Panc1 (cell line): Measurements from ENCODE around the gene GPC6. TPM values are rescaled to one million over a fixed set of nuclear protein-coding genes. Genes with fewer than 3 reads are reported as not detected.

Experiments used
- ATAC-seq: fragments of 200-7000 bp; cut with Tn5 transposase; 2 replicates; pipeline ENCODE4 v1.9.1; 2020; ENCODE audit warnings: mild to moderate bottlenecking, moderate library complexity
- BruUV-seq: library from RNA; stranded (reverse); fragments of 400-500 nt; replicated peaks from 2 replicates; lab custom pipeline; 2021; lab: Mats Ljungman, UMichigan
- CTCF ChIA-PET: fragments of 300-600 bp; sonication (Branson Sonifier 250); formaldehyde crosslinking; loops from one replicate; lab custom pipeline; 2022; ENCODE audit warnings: antibody characterized with exemption; lab: Charles Lee
- POLR2A ChIA-PET: fragments of 300-600 bp; sonication (Branson Sonifier 250); formaldehyde crosslinking; loops from one replicate; lab custom pipeline; 2022; ENCODE audit warnings: antibody characterized with exemption; lab: Charles Lee
- DNase-seq: peaks from one replicate; pipeline ENCODE4 v3.0.0-alpha.2; 2010; ENCODE audit warnings: low read depth, low spot score
- H3K27ac ChIP-seq: 2 replicates; pipeline ENCODE4 v1.5.1; 2011; ENCODE audit warnings: mild to moderate bottlenecking, low read length, inconsistent platforms
- H3K27me3 ChIP-seq: fragments of 200-500 bp; sonication (Bioruptor generic); 2 replicates; pipeline ENCODE4 v1.6.0; 2014; ENCODE audit warnings: low read length, inconsistent platforms; ENCODE audit not compliant: control insufficient read depth, insufficient read depth
- H3K36me3 ChIP-seq: fragments of 200-500 bp; sonication (Bioruptor generic); 2 replicates; pipeline ENCODE4 v1.5.1; 2014; ENCODE audit warnings: inconsistent platforms, mild to moderate bottlenecking, low read length, moderate library complexity; ENCODE audit not compliant: control insufficient read depth, insufficient read depth
- H3K4me1 ChIP-seq: 2 replicates; pipeline ENCODE4 v1.5.1; 2011; ENCODE audit warnings: inconsistent platforms, mild to moderate bottlenecking, low read length, moderate library complexity; ENCODE audit not compliant: control insufficient read depth, insufficient read depth
- H3K4me3 ChIP-seq, 2 experiments: 2 replicates each; pipeline ENCODE4 v1.5.1; 2011 to 2012; ENCODE audit warnings: low read depth in 2 of 2, low read length in 2 of 2, mild to moderate bottlenecking in 2 of 2, inconsistent platforms in 1 of 2, moderate library complexity in 1 of 2
- H3K9me3 ChIP-seq: fragments of 200-500 bp; sonication (Bioruptor generic); 2 replicates; pipeline ENCODE4 v1.5.1; 2014; ENCODE audit warnings: low read depth, mild to moderate bottlenecking, inconsistent platforms, low read length, moderate library complexity; ENCODE audit not compliant: control insufficient read depth, insufficient read depth
- CTCF ChIP-seq: fragments of 450-650 bp; IDR thresholded peaks from 2 replicates; pipeline ENCODE4 v1.5.1; 2017; ENCODE audit warnings: mild to moderate bottlenecking
- POLR2AphosphoS5 ChIP-seq: IDR thresholded peaks from 2 replicates; pipeline ENCODE4 v1.6.1; 2012; ENCODE audit warnings: mild to moderate bottlenecking, low read depth, low read length, moderate library complexity
- REST ChIP-seq, 2 experiments: IDR thresholded peaks; 2 replicates each; pipeline ENCODE4 v1.6.1; 2011 to 2012; ENCODE audit warnings: low read depth in 2 of 2, control low read depth in 1 of 2, low read length in 1 of 2, mild to moderate bottlenecking in 1 of 2, moderate library complexity in 1 of 2; ENCODE audit not compliant: insufficient read depth in 1 of 2
- SIN3A ChIP-seq: IDR thresholded peaks from 2 replicates; pipeline ENCODE4 v1.6.1; 2012; ENCODE audit warnings: low read depth, mild to moderate bottlenecking, low read length, moderate library complexity, borderline replicate concordance; ENCODE audit not compliant: insufficient read depth
- TCF7L2 ChIP-seq: IDR thresholded peaks from 2 replicates; pipeline ENCODE4 v1.6.1; 2011; ENCODE audit warnings: mild to moderate bottlenecking, low read depth, low read length, inconsistent platforms
- in situ Hi-C: cut with HindIII; loops from 2 replicates; pipeline ENCODE4 v1.10.0; 2016; ENCODE audit warnings: low sequenced_read_pairs, low pct_unique_long_range_greater_than_20kb
- intact Hi-C: fragments of 100-400 bp; cut with micrococcal nuclease; formaldehyde crosslinking; loops from one replicate; pipeline ENCODE4 v1.10.0; 2022; ENCODE audit not compliant: unreplicated experiment
- total RNA-seq: library from RNA; stranded (reverse); gene quantifications from one replicate; pipeline ENCODE4 v1.2.1, GENCODE V29; 2021; ENCODE audit not compliant: unreplicated experiment

GPC6 gene
- total RNA-seq, 1 experiment from 2014 or later: 4.8 TPM

GRCh38 chr13:93635616-93636032 is 409.0 kb downstream of the GPC6 start:
- no TSS peak for BruUV-seq

GRCh38 chr13:93637852-93638251 is 411.2 kb downstream of the GPC6 start:
- ATAC-seq: no peak
- intact Hi-C loops (no loop called here), in situ Hi-C loops (no loop called here)
- Histone ChIP-seq H3K27me3 (no peaks in the 10 kb centered on the region), H3K9me3 (no peaks in the 10 kb centered on the region), H3K4me3 (no peak overlapping the region), H3K4me1 (no peaks in the 10 kb centered on the region), H3K27ac (no peak overlapping the region), H3K36me3 (no peaks in the 10 kb centered on the region)
- POLR2A ChIA-PET: no interaction called here
- no TSS peak for BruUV-seq
- TF ChIP-seq SIN3A: no peak
- TF ChIP-seq TCF7L2: no peak
- no peak for TF ChIP-seq REST (IDR thresholded peaks at IDR 0.05; ENCODE audit: insufficient read depth in 1 of 2, low read depth in 2 of 2, low read length in 1 of 2)
- TF ChIP-seq CTCF: no peak
- no peak for TF ChIP-seq POLR2AphosphoS5
- no peak for DNase-seq
- CTCF ChIA-PET: no interaction called here

More at GRCh38 chr13:93635616-93636032, 409.0 kb downstream of the GPC6 start:
- Histone ChIP-seq H3K27me3 (no peaks in the 10 kb centered on the region), H3K36me3 (no peaks in the 10 kb centered on the region), H3K27ac (no peak overlapping the region), H3K4me3 (no peak overlapping the region), H3K4me1 (no peaks in the 10 kb centered on the region), H3K9me3 (no peaks in the 10 kb centered on the region)
- TF ChIP-seq CTCF (no peak), POLR2AphosphoS5 (no peak), TCF7L2 (no peak), REST (IDR thresholded peaks at IDR 0.05; ENCODE audit: insufficient read depth in 1 of 2, low read depth in 2 of 2, low read length in 1 of 2) (no peak), SIN3A (no peak)
- ChIA-PET POLR2A (interaction anchor here (0.6 kb wide), 1 partner anchor 43 kb away, joined by 4 read pairs; no protein-coding TSS in a partner anchor), CTCF (no interaction called here)
- no peak for ATAC-seq
- intact Hi-C loops: no loop called here
- DNase-seq: no peak
- in situ Hi-C loops: no loop called here
